Inflammatory macrophage (primary cell): ENCODE data around the gene GCFC2.

Experiments used
- DNase-seq, 2 donors: peaks; one replicate each; pipeline ENCODE4 v3.0.0-alpha.2; 2020 to 2022

GCFC2 gene

GRCh38 chr2:75622500-75622899 lies 88.2 kb downstream of the GCFC2 start:
- DNase-seq: no peak

- DNase-seq: no peak
Measured at GRCh38 chr2:75621228-75621627, 89.5 kb downstream of the GCFC2 start.

- DNase-seq: no peak
Measured at GRCh38 chr2:75619956-75620740, 90.6 kb downstream of the GCFC2 start.

- no peak for DNase-seq
Measured at GRCh38 chr2:75616933-75617332, 93.8 kb downstream of the GCFC2 start.

GRCh38 chr2:75616406-75616805 lies 94.3 kb downstream of the GCFC2 start:
- DNase-seq: no peak

- no peak for DNase-seq
Measured at GRCh38 chr2:75614162-75614651, 96.5 kb downstream of the GCFC2 start.

- no peak for DNase-seq
Measured at GRCh38 chr2:75612862-75613243, 97.9 kb downstream of the GCFC2 start.
